GM12878 (cell line): ENCODE data around the gene FOSB. TPM values are rescaled to one million over a fixed set of nuclear protein-coding genes. Genes with fewer than 3 reads are reported as not detected.

ENCODE experiments used
- CHD1 ChIP-seq: IDR thresholded peaks from 2 replicates; pipeline ENCODE4 v1.6.1; 2012; ENCODE audit warnings: low read depth, low read length, improper control_type of control experiment
- EP300 ChIP-seq, 2 experiments: fragments of 150-350 bp in 1 of 2; IDR thresholded peaks; 2 replicates each; pipeline ENCODE4 v1.6.1; 2011 to 2012; ENCODE audit warnings: low read depth in 2 of 2, low read length in 2 of 2, borderline replicate concordance in 1 of 2, improper control_type of control experiment in 1 of 2, inconsistent platforms in 1 of 2; ENCODE audit not compliant: control insufficient read depth in 1 of 2
- FOS ChIP-seq: IDR thresholded peaks from 3 replicates; pipeline ENCODE4 v1.6.1; 2011; ENCODE audit warnings: borderline replicate concordance; ENCODE audit not compliant: insufficient read length; ENCODE audit errors: extremely low read depth
- HDAC2 ChIP-seq: fragments of 200-600 bp; sonication (generic); IDR thresholded peaks from 2 replicates; pipeline ENCODE4 v1.6.1; 2017
- HDGF ChIP-seq: fragments of 450-650 bp; IDR thresholded peaks from 2 replicates; pipeline ENCODE4 v1.6.1; 2016; ENCODE audit warnings: antibody characterized with exemption
- LARP7 ChIP-seq: fragments of 450-650 bp; IDR thresholded peaks from 2 replicates; pipeline ENCODE4 v1.6.1; 2017; ENCODE audit warnings: mild to moderate bottlenecking
- MTA2 ChIP-seq: fragments of 450-650 bp; IDR thresholded peaks from 2 replicates; pipeline ENCODE4 v1.6.1; 2016; ENCODE audit warnings: low read depth, mild to moderate bottlenecking, moderate library complexity
- NFXL1 ChIP-seq: fragments of 450-650 bp; IDR thresholded peaks from 2 replicates; pipeline ENCODE4 v1.6.1; 2017; ENCODE audit warnings: antibody characterized with exemption, mild to moderate bottlenecking, borderline replicate concordance
- POLR2AphosphoS2 ChIP-seq: IDR thresholded peaks from 2 replicates; pipeline ENCODE4 v1.6.1; 2011; ENCODE audit warnings: low read depth, mild to moderate bottlenecking, low read length, improper control_type of control experiment, moderate library complexity
- RFX5 ChIP-seq: IDR thresholded peaks from 2 replicates; pipeline ENCODE4 v1.6.1; 2011; ENCODE audit warnings: low read depth, low read length, improper control_type of control experiment
- SIN3A ChIP-seq: IDR thresholded peaks from 2 replicates; pipeline ENCODE4 v1.6.1; 2012; ENCODE audit warnings: low read depth, low read length, improper control_type of control experiment
- SMC3 ChIP-seq: IDR thresholded peaks from 2 replicates; pipeline ENCODE4 v1.6.1; 2011; ENCODE audit warnings: low read length, improper control_type of control experiment, borderline replicate concordance
- SRF ChIP-seq, 2 experiments: IDR thresholded peaks; 2 replicates each; pipeline ENCODE4 v1.6.1; 2011; ENCODE audit warnings: low read depth in 2 of 2, low read length in 2 of 2, mild to moderate bottlenecking in 1 of 2, moderate library complexity in 1 of 2
- TCF12 ChIP-seq: IDR thresholded peaks from 2 replicates; pipeline ENCODE4 v1.6.1; 2011; ENCODE audit warnings: low read depth, mild to moderate bottlenecking, low read length
- ZBED1 ChIP-seq: IDR thresholded peaks from 2 replicates; pipeline ENCODE4 v1.6.1; 2016; ENCODE audit warnings: borderline replicate concordance
- ZNF207 ChIP-seq: fragments of 450-650 bp; IDR thresholded peaks from 2 replicates; pipeline ENCODE4 v1.6.1; 2014; ENCODE audit warnings: antibody characterized with exemption, mild to moderate bottlenecking, borderline replicate concordance
- ZNF24 ChIP-seq: fragments of 450-650 bp; IDR thresholded peaks from 2 replicates; pipeline ENCODE4 v1.6.1; 2017; ENCODE audit warnings: antibody characterized with exemption, mild to moderate bottlenecking
- polyA plus RNA-seq, 11 experiments: library from polyadenylated mRNA; depleted of rRNA in 4 of 11; unstranded in 6 of 11; stranded (reverse) in 5 of 11; fragments of >200 nt; fragmentation: Nextera tagmentation in 4 of 11; fragmentation: Illumina TruSeq in 1 of 11; extraction: Ambion mirVana in 4 of 11; extraction: Trizol in 1 of 11; gene quantifications; 1 replicate in 1 of 11; 2 replicates in 10 of 11; pipeline versions ENCODE4 v1.2.1 to v1.2.3, GENCODE V29; 2011 to 2016; ENCODE audit warnings: inconsistent platforms in 2 of 11, missing spikeins in 2 of 11, low read depth in 1 of 11
- total RNA-seq, 4 experiments: library from RNA; depleted of rRNA in 3 of 4; stranded (reverse); fragments of >200 nt in 3 of 4; fragmentation: Illumina TruSeq in 1 of 4; extraction: Trizol in 1 of 4; gene quantifications; 2 replicates each; pipeline versions ENCODE4 v1.2.1 to v1.2.3, GENCODE V29; 2013 to 2021
- TF ChIP-seq, protein P1 (sequence below): IDR thresholded peaks from 2 replicates; pipeline ENCODE4 v1.6.1; 2011; ENCODE audit warnings: borderline replicate concordance, low read depth, mild to moderate bottlenecking, moderate library complexity, low read length; ENCODE audit not compliant: insufficient read depth, poor library complexity, severe bottlenecking
- TF ChIP-seq, protein P2 (sequence below): fragments of 150-350 bp; IDR thresholded peaks from 2 replicates; pipeline ENCODE4 v1.6.1; 2016; ENCODE audit warnings: low read depth, low read length
- TF ChIP-seq, protein P3 (sequence below): IDR thresholded peaks from 2 replicates; pipeline ENCODE4 v1.6.1; 2012; ENCODE audit warnings: improper control_type of control experiment, low read depth, low read length; ENCODE audit not compliant: insufficient replicate concordance

Gene FOSB
- total and polyA plus RNA-seq, 10 of the 15 experiments (the other 5 are each of a cell fraction or from before 2014, with no cell fraction given) = 0.06 to 0.56 (median 0.26) TPM

- TF ChIP-seq, protein P1, sequence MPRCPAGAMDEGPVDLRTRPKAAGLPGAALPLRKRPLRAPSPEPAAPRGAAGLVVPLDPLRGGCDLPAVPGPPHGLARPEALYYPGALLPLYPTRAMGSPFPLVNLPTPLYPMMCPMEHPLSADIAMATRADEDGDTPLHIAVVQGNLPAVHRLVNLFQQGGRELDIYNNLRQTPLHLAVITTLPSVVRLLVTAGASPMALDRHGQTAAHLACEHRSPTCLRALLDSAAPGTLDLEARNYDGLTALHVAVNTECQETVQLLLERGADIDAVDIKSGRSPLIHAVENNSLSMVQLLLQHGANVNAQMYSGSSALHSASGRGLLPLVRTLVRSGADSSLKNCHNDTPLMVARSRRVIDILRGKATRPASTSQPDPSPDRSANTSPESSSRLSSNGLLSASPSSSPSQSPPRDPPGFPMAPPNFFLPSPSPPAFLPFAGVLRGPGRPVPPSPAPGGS = peak; percentile 40
- TF ChIP-seq EP300 (IDR thresholded peaks at IDR 0.05; ENCODE audit: borderline replicate concordance in 1 of 2, control insufficient read depth in 1 of 2, low read depth in 2 of 2, low read length in 2 of 2) (peak in 1 of 2 experiments; percentile 47; a peak in 2 of 4 replicates), CHD1 (no peak), SMC3 (no peak), HDGF (peak; percentile 87; the same call in 1 of the 2 replicates), MTA2 (peak; percentile 71), HDAC2 (no peak), LARP7 (peak; percentile 56; the same call in 1 of the 2 replicates), SIN3A (peak; percentile 50; the same call in 1 of the 2 replicates), TCF12 (0 out of 2 replicates have a peak, but pooled peaks have one; percentile 38), ZBED1 (no peak; the same call in 1 of the 2 replicates), ZNF207 (peak; percentile 53; the same call in 1 of the 2 replicates), POLR2AphosphoS2 (0 out of 2 replicates have a peak, but pooled peaks have one; percentile 16), NFXL1 (no peak), SRF (IDR thresholded peaks at IDR 0.05; ENCODE audit: low read depth in 2 of 2, low read length in 2 of 2) (peak; percentile 87 to 97), ZNF24 (0 out of 2 replicates have a peak, but pooled peaks have one; percentile 19), FOS (no peak), RFX5 (no peak)
- TF ChIP-seq, protein P2, sequence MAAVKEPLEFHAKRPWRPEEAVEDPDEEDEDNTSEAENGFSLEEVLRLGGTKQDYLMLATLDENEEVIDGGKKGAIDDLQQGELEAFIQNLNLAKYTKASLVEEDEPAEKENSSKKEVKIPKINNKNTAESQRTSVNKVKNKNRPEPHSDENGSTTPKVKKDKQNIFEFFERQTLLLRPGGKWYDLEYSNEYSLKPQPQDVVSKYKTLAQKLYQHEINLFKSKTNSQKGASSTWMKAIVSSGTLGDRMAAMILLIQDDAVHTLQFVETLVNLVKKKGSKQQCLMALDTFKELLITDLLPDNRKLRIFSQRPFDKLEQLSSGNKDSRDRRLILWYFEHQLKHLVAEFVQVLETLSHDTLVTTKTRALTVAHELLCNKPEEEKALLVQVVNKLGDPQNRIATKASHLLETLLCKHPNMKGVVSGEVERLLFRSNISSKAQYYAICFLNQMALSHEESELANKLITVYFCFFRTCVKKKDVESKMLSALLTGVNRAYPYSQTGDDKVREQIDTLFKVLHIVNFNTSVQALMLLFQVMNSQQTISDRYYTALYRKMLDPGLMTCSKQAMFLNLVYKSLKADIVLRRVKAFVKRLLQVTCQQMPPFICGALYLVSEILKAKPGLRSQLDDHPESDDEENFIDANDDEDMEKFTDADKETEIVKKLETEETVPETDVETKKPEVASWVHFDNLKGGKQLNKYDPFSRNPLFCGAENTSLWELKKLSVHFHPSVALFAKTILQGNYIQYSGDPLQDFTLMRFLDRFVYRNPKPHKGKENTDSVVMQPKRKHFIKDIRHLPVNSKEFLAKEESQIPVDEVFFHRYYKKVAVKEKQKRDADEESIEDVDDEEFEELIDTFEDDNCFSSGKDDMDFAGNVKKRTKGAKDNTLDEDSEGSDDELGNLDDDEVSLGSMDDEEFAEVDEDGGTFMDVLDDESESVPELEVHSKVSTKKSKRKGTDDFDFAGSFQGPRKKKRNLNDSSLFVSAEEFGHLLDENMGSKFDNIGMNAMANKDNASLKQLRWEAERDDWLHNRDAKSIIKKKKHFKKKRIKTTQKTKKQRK = no peak
- TF ChIP-seq, protein P3, sequence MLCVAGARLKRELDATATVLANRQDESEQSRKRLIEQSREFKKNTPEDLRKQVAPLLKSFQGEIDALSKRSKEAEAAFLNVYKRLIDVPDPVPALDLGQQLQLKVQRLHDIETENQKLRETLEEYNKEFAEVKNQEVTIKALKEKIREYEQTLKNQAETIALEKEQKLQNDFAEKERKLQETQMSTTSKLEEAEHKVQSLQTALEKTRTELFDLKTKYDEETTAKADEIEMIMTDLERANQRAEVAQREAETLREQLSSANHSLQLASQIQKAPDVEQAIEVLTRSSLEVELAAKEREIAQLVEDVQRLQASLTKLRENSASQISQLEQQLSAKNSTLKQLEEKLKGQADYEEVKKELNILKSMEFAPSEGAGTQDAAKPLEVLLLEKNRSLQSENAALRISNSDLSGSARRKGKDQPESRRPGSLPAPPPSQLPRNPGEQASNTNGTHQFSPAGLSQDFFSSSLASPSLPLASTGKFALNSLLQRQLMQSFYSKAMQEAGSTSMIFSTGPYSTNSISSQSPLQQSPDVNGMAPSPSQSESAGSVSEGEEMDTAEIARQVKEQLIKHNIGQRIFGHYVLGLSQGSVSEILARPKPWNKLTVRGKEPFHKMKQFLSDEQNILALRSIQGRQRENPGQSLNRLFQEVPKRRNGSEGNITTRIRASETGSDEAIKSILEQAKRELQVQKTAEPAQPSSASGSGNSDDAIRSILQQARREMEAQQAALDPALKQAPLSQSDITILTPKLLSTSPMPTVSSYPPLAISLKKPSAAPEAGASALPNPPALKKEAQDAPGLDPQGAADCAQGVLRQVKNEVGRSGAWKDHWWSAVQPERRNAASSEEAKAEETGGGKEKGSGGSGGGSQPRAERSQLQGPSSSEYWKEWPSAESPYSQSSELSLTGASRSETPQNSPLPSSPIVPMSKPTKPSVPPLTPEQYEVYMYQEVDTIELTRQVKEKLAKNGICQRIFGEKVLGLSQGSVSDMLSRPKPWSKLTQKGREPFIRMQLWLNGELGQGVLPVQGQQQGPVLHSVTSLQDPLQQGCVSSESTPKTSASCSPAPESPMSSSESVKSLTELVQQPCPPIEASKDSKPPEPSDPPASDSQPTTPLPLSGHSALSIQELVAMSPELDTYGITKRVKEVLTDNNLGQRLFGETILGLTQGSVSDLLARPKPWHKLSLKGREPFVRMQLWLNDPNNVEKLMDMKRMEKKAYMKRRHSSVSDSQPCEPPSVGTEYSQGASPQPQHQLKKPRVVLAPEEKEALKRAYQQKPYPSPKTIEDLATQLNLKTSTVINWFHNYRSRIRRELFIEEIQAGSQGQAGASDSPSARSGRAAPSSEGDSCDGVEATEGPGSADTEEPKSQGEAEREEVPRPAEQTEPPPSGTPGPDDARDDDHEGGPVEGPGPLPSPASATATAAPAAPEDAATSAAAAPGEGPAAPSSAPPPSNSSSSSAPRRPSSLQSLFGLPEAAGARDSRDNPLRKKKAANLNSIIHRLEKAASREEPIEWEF = no peak
Measured at GRCh38 chr19:45508861-45509691, 41.3 kb downstream of the FOSB start (continued).
